HG03045 (cell line): Measurements from ENCODE around the gene CEMIP.

ENCODE experiments used
- ATAC-seq: cut with Tn5 transposase; IDR thresholded peaks from one replicate; pipeline ENCODE4 v1.9.1; 2021; ENCODE audit warnings: mild to moderate bottlenecking, moderate library complexity; ENCODE audit not compliant: unreplicated experiment

The CEMIP gene

DNA sequence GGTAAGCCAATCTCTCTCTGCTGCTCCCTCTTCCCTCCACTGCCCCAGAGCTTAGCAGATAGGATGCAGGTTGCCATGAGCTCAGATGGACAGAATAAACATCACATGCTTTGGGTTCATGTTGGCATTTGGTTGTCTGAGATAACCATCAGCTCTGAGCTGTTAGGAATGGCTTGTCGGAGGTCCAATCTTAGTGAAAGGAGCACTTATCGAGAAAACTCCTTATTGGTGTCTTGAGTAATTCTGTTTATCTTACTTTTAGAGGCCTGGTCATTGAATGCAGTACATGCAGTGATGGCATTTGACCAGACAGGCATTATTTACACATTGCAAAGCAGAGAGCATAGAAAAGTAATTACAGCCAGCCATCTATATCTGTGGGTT, 99.7 kb downstream of the CEMIP start:
- ATAC-seq, result no peak

DNA sequence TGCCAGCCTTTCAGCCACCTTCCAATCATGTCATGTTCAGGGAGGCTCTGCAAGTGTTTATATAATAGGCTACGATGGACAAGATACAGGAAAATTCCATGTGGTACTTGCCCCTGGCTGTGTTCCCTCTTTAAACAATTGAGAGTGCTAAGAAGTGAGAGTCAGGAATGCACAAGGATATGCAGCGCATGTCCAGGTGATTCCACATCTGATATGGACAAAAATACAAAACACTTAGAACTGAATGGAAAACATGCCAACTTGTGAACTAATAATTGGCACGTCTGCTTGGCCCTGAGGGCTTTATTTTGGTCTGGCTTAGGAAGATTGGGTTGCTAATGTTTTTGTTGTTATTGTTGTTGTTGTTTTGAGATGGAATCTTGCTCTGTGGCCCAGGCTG, 100.9 kb downstream of the CEMIP start:
- ATAC-seq, result no peak

DNA sequence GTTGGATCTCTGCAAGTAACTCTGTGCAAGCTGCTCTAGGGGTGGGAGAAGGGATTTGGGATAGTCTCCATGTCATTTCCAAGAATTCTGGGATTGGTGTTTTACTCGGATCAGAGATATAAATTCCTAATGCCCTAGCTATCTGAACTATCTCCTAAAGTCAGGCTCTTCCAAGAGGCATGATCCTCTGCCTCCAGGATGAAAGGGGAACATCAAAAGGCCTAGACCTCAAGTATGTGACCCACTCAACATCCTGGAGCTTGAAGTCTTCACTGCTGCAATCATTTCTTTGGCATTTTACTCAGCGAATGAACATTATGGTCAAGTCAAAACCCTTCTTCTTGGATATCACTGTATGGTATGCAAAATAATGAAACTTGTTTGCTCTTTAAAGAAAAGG, 104.5 kb downstream of the CEMIP start:
- ATAC-seq, result no peak

DNA sequence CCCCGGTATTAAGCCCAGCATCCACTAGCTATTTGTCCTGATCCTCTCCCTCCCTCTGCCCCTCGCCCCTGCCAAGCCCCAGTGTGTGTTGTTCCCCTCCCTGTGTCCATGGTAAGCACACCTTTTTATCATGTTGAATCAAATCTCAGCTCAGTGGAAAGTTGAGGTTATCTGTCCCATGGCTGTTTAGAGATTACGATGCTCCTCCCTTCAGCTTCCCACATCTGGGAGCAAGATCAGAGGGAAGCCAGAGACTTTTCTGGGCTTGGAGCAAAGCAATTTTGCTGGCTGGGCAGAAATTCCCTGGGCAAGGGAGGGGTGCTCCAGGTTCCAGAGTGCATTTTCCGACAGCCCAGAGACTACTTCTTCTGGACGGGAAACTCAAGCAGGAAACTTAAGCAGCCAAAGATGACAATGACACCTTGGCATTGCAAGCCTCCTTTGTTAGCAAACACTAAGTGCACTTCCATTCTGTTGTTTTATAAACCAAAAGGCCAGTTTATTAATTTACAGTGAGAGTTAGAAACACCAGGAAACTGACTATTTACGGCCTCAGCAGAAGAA, 105.9 kb downstream of the CEMIP start:
- ATAC-seq, result no peak

GRCh38 chr15:80887148-80887547, 108.0 kb downstream of the CEMIP start:
- ATAC-seq, result no peak

DNA sequence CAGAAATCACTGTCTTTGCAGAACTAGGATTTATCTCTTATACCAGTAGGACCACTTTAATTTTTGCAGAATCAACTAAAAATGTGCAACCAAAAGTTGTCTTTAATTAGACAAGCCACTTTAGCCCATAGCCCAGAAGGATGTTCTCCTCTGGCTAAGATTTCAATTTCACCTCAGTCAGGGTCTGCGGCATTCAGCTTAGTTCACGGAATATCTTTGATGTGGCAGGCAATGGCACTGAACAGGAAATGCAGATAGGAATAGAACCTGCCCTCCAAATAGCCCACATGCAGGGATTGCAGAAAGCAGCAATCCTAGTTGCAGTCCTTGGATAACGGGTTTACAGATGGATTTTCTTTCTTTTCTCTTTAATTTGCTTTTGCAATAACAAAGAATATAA, 109.7 kb downstream of the CEMIP start:
- no peak for ATAC-seq

DNA sequence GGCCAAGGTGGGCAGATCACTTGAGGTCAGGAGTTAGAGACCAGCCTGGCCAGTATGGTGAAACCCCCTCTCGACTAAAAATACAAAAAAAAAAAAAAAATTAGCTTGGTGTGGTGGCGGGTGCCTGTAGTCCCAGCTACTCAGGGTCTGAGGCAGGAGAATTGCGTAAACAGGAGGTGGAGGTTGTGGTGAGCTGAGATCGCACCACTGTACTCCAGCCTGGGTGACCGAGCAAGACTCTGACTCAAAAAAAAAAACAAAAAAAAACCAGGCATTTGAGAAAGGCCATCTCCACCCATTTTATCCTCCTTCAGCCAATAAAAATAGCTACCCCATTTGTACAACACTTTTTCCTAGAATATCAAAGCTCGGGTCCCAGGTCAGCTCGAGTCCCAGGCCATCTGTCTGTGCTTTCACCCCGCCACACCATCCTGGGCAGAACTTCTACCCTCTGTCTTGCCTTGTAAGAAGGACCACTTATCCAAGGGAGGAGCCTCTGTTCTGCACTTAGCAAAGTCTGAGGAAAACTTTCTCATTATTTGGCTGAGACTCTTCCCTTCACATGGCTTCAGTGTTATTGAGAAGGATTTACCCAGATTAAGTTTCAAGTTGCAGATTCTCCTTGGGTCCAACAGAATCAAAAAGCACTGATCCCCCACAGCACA, 111.3 kb downstream of the CEMIP start:
- no peak for ATAC-seq

DNA sequence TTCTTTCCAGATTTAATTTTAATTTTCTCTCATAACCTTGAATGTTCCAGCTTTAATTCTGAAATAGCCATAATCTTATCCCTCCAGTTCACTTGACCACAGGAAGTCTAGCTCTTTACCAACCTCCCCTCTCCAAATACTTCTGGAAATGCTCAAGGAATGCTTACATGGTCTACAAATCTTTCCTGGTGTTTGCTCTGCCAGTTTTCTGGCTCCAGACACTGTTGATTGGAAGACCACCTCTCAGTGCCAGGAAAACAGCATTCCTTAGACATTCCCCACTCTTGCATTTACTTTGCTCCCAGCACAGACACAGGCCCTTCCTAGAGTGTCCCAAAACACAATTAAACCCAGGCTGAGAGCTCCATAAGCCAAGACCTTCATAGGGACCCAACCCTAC, 111.8 kb downstream of the CEMIP start:
- ATAC-seq, result no peak

GRCh38 chr15:80892414-80892813, 113.2 kb downstream of the CEMIP start:
- no peak for ATAC-seq

GRCh38 chr15:80893777-80894176, 114.6 kb downstream of the CEMIP start:
- ATAC-seq, result no peak

DNA sequence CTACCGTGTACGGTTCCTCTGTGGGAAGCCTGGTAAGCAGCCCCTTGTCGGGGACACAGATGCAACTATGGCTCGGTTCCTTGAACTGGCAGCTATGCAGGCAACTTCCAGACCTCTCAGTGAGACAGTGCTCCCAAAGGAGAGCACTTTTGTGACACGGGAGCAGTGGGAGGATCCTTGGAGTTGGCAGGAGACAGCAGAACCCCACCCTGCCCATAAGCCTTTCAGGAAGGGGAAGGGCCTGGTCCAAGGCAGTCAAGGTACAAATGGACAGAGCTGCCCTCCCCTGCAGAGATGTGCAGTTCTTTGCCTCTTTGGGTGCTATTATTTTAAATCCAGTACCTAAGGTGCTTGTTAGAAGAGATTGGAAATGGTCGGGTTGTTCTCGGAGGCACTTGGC, 115.9 kb downstream of the CEMIP start:
- no peak for ATAC-seq

GRCh38 chr15:80895965-80896364, 116.8 kb downstream of the CEMIP start:
- no peak for ATAC-seq

DNA sequence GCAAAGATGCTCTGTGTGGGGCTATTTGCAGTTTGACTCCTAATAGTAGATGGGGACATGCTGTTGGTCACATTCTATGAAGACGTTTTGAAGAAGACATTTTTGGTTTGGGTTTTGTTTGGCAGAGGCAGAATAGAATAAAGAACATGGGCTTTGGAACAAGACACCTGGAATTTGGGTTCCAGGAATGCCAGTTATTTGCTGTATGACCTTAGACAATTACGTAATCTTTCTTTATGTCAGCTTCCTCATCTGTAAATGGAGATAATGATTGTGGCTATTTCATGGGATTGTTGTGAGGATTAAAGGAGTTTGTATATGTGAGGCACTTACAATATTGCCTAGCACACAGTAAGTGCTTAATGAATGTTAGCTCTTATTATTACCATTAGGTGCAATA, 118.9 kb downstream of the CEMIP start:
- ATAC-seq, result no peak

- ATAC-seq, result no peak
Measured at GRCh38 chr15:80902298-80902801, 123.2 kb downstream of the CEMIP start.

GRCh38 chr15:80904998-80905397, 125.8 kb downstream of the CEMIP start:
- ATAC-seq, result no peak

- no peak for ATAC-seq
Measured at GRCh38 chr15:80906159-80906766, 127.1 kb downstream of the CEMIP start.

DNA sequence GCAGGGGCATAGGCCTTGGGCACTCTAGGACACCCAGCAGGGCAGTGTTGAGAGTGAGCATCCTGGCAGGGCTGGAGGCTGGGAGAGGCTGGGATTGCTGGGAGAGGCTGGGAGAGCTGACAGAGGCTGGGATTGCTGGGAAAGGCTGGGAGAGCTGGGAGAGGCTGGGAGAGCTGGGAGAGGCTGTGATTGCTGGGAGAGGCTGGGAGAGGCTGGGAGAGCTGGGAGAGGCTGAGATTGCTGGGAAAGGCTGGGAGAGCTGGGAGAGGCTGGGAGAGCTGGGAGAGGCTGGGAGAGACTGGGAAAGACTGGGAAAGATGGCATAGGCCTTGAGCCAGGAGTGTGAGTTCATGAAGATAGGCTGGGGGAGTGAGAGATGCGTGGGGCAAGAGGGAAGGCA, 132.7 kb downstream of the CEMIP start:
- no peak for ATAC-seq

- ATAC-seq, result no peak
Measured at GRCh38 chr15:80912673-80913072, 133.5 kb downstream of the CEMIP start.

DNA sequence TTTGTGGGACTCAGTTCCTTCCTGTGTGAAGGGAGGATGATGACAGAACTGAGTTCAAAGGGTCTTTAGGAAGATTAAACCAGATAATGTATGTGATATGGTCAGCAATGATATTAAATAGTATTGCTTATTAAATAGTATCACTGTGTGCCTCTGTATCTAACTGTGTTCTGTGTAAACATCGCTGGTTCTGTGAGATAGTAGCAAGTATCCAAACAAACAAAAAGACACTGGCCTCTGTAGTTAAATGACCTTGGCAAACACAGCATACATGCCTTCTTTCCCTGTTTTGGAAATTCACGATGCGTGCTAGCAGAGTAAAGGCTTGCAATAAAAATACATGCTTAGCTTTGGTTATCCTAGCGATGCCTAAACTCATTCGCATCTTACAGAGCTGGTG, 134.4 kb downstream of the CEMIP start:
- no peak for ATAC-seq

GRCh38 chr15:80915472-80915871, 136.3 kb downstream of the CEMIP start:
- no peak for ATAC-seq

DNA sequence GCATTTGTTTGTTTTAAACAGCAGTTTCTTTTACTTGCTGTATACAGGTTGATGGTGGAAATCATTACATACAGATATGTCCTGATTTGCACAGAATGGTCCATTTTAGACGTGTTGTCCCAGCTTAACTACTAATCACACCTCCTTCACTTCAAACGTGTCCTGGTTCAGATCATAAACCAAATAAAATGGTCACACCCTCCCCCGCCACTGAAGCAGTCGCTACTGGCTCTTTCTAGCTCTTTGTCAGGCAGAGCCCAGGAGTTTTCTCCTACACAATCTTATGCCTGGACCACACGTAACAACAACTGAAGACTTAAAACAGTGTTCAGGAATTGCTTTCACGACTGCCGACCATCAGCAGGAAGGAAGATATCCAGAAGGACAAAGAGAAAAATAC, 136.9 kb downstream of the CEMIP start:
- no peak for ATAC-seq

GRCh38 chr15:80918196-80918783, 139.1 kb downstream of the CEMIP start:
- ATAC-seq, result no peak
